Inferior parietal cortex (tissue), 1 donor: Measurements from ENCODE around the gene NSUN6.
"Not testable (repeated sequence)": the region's sequence is repeated elsewhere in the genome, so short reads cannot be mapped to it uniquely, and the experiment has no call there.

Source experiments
- DNase-seq: peaks from one replicate; pipeline ENCODE4 v3.0.0-alpha.2; 2016; ENCODE audit errors: extremely low spot score

NSUN6 gene

DNA sequence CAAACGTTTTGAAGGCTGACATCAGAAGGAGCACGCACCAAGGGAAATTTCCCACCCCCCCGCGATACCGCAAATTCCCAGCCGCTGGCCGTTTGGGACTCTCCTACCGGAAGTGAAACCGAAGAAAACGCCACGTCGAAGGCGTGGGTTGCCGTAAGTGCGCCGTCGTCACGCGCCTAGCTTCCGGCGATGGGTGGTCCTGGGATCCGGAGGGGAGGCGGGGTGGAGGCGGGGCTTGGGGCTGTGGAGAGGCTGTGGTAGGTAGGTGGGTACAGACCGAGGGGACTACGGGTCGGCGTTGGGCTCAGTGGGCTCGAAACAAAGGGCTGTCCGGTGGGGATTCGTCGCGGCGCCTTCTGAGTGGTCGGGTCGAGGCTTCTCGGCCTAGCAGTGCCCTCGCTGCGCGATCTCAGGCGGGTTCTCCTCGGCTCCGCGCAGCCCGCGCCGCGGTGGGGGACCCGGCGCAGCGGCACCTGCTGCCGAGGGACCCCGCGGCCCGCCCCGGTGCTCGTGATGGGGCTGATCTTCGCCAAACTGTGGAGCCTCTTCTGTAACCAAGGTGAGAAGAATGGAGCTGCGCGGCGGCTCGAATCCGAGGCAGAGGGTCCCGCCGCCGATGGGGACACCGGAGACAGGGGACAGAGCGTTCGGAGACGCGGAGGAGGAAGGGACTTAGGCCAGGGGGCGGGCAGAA lies 7.9 kb upstream of the NSUN6 start, which contains the start of gene ARL5B:
Gene ARL5B (plus strand): TSS at position 307 of the 694 bp plus-strand sequence. CDS start 207 bp downstream, at position 514.
- DNase-seq: peak; percentile 95

DNA sequence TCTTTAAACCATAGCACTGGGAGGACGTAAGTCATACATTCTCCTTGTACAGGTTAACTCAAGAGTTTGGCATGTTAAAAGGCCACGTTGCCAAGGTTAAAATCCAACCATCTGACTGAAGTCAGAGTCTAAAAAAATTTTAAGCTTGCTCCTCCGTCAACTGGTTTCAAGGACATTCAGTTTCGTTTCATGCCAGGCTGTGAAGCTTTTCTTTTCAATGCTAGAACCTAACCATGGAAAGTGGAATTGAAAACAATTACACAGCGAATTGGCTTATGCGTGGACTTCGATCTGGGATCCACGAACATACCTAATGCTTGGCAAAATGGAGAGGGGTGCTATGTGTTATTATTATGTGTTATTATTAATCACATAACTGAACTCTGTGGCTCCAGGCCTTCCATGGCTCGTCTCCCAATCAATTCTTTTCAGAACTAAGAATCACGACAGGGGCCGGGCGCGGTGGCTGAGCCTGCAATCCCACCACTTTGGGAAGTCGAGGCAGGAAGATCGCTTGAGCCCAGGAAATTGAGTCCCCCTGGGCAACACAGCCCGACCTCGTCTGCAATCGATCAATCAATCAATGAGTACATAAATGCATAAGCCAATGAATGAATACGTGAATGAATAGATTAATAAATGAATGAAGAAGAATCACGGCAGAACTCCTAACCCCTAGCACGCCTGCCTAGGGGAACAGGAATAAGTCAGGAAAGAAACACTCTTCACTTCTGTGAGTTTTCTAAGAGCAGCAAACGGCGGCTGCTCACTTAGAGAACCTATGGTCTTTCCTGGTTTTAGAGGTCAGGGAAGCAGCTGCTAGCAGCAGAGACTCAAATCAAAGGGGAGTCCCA lies 7.1 kb upstream of the NSUN6 start:
- DNase-seq: peak; percentile 37

DNA sequence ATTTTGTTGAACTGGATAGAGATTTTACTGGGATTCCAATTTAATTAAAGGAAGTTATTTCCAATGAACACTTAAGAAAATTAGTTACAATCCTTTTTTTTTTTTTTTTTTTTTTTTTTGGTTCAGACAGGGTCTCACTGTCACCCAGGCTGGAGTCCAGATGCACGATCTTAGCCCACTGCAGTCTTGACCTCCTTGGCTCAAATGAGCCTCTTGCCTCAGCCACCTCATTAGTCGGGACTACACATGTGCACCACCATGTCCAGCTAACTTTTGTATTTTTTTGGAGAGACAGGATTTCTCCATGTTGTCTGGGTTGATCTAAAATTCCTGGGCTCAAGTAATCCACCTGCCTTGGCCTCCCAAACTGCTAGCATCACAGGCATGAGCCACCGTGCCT lies 5.3 kb upstream of the NSUN6 start:
- DNase-seq: no peak

DNA sequence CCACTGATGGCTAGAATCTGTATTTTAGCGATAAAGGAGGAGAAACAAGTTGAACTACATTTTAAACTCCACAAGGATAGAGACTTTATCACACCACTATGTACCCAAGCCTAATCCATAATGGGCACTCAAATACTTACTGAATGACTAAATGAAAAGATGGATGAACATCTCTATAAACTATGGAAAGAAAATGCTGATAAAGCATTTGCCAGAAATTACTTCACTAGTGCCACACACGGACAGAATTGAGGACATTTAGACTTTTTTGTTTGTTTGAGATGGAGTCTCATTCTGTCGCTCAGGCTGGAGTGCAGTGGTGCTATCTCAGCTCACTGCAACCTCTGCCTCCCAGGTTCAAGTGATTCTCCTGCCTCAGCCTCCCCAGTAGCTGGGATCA lies 1.7 kb upstream of the NSUN6 start:
- DNase-seq: no peak

DNA sequence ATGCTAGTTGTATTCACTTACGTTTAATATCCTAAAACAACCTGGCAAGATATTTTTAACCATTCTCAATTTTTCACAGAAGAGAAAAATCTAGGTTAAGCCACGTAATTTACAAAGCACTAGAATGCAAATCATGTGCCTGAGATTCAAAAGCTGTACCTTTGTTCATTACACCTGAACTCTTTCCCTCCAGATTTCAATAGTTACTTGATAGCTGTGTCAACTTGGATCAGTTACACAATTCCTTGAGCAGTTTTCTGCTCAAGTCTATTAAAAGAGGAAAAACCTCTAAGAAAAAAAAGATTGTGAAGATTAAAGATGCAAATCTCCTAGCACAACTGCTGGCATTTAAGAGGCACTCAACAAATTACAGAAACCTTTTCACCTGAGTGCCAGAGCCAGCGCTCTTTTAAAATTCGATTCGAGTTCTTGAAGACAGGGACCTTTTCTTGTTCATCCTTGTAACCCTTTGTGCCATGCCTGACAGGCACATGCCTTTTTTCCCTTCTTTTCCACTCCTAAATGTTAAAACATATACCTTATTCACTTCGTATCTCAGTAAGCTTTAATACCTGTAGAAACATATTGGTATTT lies 886 bp downstream of the NSUN6 start:
- DNase-seq: no peak

DNA sequence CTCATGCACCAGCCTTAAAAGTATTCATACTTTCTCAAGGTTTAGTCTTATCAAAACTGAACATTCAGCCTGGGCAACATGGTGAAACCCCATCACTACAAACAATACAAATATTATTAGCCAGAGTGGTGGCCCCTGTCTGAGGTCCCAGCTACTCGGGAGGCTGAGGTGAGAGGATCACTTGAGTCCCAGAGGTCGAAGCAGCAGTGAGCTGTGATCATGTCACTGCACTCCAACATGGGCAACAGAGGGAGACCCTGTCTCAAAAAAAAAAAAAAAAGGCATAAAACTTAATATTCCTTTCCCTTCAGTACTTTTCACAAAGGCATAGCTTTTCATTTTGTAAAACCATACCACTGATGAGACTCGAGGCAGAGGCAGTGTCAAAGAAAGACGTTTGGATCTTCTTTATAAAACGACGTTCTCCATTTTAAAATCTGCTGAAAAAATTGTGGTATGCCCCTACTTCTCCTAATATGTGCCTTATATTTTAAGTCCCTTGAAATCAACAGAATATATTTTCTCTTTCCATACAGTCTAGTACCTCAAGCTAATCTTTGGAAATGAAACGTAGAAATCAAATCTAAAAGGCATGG lies 1.9 kb downstream of the NSUN6 start:
- DNase-seq: no peak

DNA sequence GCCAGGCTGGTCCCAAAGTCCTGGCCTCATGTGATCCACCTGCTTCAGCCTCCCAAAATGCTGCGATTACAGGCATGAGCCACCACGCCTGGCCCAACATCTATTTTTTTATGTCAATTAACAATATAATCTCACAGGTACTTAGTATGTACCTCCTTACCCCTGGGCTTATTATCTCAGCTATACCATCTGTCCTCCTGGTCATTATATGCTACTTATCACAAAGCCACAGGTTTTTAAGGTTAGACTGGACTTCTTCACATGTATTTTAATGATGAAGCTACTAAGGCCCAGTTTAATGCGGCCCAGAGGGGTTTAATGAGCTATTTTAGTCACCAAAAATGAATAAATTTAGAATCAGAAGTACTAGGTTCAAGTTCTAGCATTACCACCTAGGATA lies 3.4 kb downstream of the NSUN6 start:
- DNase-seq: no peak

DNA sequence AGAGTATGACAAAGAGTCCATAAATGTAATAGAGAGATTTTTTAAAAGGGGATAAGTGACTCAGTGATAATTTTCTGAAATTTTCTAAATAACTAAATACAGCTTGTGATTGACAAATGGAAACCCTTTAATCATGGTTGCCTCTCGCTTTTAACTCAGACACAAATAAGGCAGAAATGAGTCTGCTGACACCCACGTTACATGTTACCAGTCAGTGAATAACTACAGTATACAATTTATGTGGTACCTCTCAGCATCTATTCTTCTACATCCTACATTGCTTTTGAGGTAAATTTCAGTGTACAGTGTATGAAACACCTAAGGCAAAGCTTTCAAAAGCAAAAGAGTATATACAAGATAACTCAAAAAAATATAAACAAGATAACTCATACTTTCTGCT lies 4.2 kb downstream of the NSUN6 start:
- DNase-seq: no peak

DNA sequence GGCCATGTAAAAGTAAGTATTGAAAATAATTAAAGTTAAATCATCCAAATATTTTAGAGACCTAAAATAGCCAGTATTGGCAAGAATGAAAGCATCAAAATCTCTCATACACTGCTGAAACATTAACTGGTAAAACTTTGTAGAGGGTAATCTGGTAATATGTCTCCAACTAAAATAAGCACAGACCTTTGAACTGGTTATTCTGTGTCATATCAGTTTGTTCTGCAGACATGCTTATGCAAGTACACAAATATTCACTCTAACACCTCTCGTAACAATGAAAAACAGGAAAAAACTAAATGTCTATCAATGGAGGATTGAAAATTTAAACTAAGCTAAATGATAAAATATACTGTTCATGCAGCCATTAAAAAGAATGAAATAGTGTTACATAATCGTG lies 11.7 kb downstream of the NSUN6 start:
- DNase-seq: not testable (repeated sequence)

DNA sequence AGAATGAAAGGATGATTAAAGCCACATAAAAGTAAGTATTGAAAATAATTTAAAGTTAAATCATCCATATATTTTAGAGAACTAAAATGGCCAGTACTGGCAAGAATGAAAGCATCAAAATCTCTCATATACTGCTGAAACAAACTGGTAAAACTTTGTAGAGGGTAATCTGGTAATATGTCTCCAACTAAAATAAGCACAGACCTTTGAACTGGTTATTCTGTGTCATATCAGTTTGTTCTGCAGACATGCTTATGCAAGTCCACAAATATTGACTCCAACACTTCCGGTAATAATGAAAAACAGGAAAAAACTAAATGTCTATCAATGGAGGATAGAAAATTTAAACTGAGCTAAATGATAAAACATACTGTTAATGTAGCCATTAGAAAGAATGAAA lies 14.0 kb downstream of the NSUN6 start:
- not testable (repeated sequence) for DNase-seq

DNA sequence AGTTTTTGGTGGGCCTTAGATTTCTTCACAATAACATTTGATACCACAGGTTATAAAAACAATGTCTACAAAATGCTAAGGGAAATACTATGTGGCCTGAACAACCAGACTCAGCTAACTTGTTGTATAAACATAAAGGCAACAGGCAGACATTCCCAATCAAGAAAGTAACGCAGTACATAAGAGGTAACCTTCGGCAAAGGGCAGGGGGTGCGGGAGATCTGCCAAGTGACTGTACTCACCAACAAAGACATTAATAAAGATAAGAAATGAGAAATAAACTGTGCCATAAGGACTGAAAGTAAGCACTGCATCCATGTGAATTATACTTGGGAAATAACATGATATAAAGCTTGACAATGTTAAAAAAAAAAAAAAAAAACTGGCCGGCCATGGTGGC lies 15.4 kb downstream of the NSUN6 start:
- DNase-seq: no peak

DNA sequence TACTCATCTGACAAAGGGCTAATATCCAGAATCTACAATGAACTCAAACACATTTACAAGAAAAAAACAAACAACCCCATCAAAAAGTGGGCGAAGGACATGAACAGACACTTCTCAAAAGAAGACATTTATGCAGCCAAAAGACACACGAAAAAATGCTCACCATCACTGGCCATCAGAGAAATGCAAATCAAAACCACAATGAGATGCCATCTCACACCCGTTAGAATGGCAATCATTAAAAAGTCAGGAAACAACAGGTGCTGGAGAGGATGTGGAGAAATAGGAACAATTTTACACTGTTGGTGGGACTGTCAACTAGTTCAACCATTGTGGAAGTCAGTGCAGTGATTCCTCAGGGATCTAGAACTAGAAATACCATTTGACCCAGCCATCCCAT lies 18.9 kb downstream of the NSUN6 start:
- DNase-seq: not testable (repeated sequence)

DNA sequence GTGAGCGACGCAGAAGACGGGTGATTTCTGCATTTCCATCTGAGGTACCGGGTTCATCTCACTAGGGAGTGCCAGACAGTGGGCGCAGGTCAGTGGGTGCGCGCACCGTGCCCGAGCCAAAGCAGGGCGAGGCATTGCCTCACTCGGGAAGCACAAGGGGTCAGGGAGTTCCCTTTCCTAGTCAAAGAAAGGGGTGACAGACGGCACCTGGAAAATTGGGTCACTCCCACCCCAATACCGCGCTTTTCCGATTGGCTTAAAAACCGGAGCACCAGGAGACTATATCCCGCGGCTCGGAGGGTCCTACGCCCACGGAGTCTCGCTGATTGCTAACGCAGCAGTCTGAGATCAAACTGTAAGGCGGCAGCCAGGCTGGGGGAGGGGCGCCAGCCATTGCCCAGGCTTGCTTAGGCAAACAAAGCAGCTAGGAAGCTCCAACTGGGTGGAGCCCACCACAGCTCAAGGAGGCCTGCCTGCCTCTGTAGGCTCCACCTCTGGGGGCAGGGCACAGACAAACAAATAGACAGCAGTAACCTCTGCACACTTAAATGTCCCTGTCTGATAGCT lies 23.9 kb downstream of the NSUN6 start:
- DNase-seq: not testable (repeated sequence)

DNA sequence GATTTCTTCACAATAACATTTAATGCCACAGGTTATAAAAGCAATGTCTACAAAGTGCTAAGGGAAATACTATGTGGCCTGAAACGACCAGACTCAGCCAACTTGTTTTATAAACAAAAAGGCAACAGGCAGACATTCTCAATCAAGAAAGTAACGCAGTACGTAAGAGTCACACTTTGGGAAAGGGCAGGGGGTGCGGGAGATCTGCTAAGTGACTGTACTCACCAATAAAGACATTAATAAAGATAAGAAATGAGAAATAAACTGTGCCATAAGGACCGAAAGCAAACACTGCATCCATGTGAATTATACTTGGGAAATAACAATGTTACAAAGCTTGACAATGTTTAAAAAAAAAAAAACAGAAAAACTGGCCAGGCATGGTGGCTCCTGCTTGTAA lies 25.5 kb downstream of the NSUN6 start:
- no peak for DNase-seq

DNA sequence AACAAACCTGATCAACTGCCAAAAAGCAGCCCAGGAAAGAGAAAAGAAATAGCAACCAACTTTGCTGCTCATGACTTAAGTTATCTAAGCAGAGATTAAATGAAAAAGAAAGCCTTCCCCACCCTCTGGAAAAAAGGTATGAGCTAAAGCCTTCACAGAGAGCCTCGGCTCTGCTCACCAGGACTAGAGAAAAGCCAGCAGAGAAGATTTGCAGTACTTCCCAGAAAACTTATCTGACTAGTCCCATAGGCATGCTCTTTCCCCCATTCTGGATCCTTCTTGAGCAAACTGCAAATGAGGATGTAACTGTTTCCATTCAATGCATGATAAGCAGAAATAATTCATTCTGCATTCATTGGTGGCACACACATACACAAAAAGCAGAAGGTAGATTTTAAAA lies 27.7 kb downstream of the NSUN6 start:
- DNase-seq: not testable (repeated sequence)

DNA sequence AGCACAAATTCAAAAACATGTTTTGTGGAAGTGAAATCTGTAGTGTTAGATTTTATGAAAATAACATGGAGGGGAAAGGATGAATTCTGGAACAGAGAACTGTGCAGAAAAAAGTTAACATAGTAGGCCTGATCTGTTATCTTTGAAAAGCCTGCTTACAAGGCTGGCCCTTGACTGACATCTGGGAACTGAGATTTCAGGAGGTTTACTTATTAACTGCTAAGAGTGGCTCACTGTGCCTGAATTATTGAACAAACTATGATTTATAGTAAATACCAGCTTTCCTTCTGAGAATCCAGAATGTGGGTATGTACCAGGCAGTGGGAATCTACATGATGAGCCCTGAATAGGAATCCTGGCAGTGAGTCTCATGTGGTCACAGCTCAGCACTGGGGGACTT lies 30.5 kb downstream of the NSUN6 start:
- DNase-seq: no peak

DNA sequence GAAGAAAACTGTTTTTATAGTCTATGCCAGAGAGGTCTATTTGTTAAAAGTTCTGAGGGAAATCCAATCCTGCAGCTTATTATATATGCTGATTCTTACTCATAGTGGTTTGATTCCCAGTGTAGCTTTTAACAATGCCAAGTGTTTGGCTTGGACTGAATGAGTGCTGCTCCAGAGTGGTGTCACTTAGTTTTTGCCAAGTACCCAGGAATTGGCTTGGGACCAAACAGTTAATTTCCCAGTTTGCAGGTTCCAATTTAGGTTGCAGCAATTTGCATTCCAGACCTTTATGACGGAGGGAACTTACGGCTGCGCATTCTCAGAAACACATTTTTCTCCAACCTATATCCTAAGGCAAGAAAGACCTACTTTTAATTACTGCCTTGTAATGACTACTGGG lies 32.4 kb downstream of the NSUN6 start:
- DNase-seq: no peak

DNA sequence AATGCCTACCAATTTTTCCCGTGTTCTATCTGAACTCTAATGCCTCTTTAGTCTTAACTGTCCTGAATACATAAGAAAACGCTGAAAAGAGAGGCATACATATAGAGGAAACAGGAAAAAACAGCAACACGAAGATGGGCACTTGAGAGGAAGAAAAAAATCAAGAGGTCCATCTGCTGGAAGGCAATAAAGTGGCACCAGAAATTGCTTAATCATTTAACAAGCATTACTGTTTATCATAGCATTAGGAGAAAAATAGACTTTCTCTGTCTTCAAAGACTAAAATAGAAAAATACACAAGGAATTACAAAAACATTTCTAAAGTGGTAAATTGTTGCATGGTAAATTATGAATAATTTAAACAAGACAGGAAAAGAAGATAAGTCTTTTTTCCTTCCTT lies 35.0 kb downstream of the NSUN6 start:
- DNase-seq: no peak

DNA sequence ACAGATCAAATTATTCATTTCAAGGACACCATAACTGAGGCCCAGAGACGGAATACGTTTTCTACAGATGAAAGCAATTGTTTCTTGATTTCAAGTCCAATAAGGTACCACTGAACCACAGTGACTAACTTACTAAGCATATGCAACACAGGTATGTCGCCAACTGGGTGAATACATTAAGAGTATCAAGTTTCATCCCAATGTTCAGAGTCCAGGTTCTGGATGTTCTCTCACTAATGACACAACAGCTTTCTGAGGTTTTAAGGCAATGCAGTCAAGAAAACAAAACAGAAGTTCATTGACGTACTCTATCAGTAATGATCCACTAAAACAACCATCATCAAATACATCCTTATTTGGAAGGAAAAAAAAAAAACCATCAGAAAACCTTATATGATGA lies 35.8 kb downstream of the NSUN6 start:
- no peak for DNase-seq

DNA sequence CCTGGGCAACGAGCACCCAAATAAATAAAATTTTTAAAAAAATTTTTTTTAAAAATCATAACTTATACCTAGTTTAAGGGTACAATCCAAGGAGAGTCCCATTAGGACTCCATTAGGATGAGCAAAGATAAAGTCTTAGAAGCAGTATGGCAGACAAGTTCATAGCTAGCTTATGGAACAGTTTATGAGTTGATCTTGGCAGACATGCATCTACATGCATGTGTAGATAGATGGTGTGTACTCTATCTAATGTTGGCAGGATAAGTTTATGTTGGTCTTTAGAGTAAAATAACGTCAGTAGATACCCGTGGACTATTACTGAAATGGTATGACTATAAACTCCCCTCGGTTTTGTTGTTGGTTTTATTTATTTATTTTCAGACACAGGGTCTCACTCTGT lies 40.2 kb downstream of the NSUN6 start:
- DNase-seq: no peak

DNA sequence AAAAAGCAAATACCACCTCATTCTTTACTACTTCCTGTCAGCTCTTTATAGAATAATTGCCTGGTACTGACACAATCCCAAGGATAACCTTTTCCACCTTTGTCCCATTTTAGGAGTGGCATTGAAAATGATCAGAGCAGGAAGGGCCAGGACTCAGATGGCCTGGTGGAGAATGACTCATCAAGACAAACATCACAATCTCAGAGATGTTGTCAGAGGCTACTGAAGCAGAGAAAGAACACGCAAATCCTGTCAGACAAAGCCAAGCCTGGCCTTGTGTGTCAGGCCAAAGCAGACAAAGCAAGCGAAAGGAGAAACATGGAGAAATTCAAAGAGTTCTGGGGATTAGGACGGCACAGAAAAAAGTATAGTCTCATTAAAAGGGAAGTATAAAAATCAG lies 40.9 kb downstream of the NSUN6 start:
- no peak for DNase-seq

DNA sequence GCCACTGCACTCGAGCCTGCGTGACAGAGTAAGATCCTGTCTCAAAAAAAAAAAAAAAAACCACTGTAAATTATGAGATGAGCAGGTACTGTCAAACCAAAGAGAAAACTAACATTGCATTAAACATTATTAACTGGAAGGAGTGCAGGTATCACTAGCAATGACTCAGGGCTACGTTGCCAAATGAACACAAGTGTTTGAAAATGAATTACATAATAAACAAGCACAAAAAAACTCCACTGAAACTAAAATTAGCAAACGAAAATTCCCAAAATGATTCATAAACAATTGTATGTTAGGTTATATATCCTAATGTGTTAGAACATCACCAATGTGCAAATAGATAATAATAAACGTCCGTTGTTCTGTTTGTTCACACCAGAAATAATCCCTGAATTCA lies 42.8 kb downstream of the NSUN6 start:
- no peak for DNase-seq
